ENCODE measurements around the gene OXER1.

GRCh38 chr2:42810121-42810970, 46.4 kb upstream of the OXER1 start:
- TF ChIP-seq CTCF (IDR thresholded peaks at IDR 0.05) (peak in 1 of 7 experiments; percentile 12), POLR2A (IDR thresholded peaks at IDR 0.05) (peak; percentile 89 to 91 (median 90))
